IPS-18a (cell line): Measurements from ENCODE around the gene CPA2.
"Not testable (repeated sequence)": the region's sequence is repeated elsewhere in the genome, so short reads cannot be mapped to it uniquely, and the experiment has no call there.

Source experiments
- H3K27ac ChIP-seq: one replicate; pipeline ENCODE4 v1.5.1; 2013; ENCODE audit warnings: low read length
- H3K27me3 ChIP-seq: one replicate; pipeline ENCODE4 v1.6.1; 2013; ENCODE audit warnings: mild to moderate bottlenecking, low read length; ENCODE audit not compliant: control insufficient read depth, insufficient read depth
- H3K36me3 ChIP-seq: one replicate; pipeline ENCODE4 v1.6.1; 2013; ENCODE audit warnings: low read depth, low read length; ENCODE audit not compliant: control insufficient read depth
- H3K4me1 ChIP-seq: one replicate; pipeline ENCODE4 v1.6.1; 2013; ENCODE audit warnings: low read depth, low read length; ENCODE audit not compliant: control insufficient read depth
- H3K4me3 ChIP-seq: one replicate; pipeline ENCODE4 v1.5.1; 2013; ENCODE audit warnings: low read length
- H3K9ac ChIP-seq: one replicate; pipeline ENCODE4 v1.6.1; 2013; ENCODE audit warnings: mild to moderate bottlenecking, low read length, moderate library complexity
- H3K9me3 ChIP-seq: one replicate; pipeline ENCODE4 v1.6.1; 2013; ENCODE audit warnings: low read depth, low read length; ENCODE audit not compliant: control insufficient read depth

Gene CPA2

GRCh38 chr7:130231792-130232191 is 34.9 kb upstream of the CPA2 start:
- Histone ChIP-seq H3K4me1 (peaks cover 4% of the 10 kb centered on the region), H3K4me3 (no peak overlapping the region), H3K27ac (no peak overlapping the region), H3K9me3 (no peaks in the 10 kb centered on the region), H3K36me3 (no peaks in the 10 kb centered on the region), H3K27me3 (no peaks in the 10 kb centered on the region), H3K9ac (no peak overlapping the region)

GRCh38 chr7:130232209-130232608 is 34.5 kb upstream of the CPA2 start:
- H3K27me3 ChIP-seq = no peaks in the 10 kb centered on the region
- no peak overlapping the region for H3K4me3 ChIP-seq
- H3K36me3 ChIP-seq = no peaks in the 10 kb centered on the region
- no peak overlapping the region for H3K9ac ChIP-seq
- no peak overlapping the region for H3K27ac ChIP-seq
- H3K9me3 ChIP-seq = no peaks in the 10 kb centered on the region
- peaks cover 4% of the 10 kb centered on the region for H3K4me1 ChIP-seq

- H3K9ac ChIP-seq = no peak overlapping the region
These were observed 32.6 kb upstream of the CPA2 start for GRCh38 chr7:130234078-130234477.

GRCh38 chr7:130236361-130236760 is 30.3 kb upstream of the CPA2 start:
- H3K4me3 ChIP-seq, H3K4me1 ChIP-seq, H3K9ac ChIP-seq, H3K27ac ChIP-seq, H3K36me3 ChIP-seq, H3K27me3 ChIP-seq, H3K9me3 ChIP-seq: not testable (repeated sequence)

More at GRCh38 chr7:130234078-130234477, 32.6 kb upstream of the CPA2 start:
- H3K27ac ChIP-seq = no peak overlapping the region
- no peaks in the 10 kb centered on the region for H3K36me3 ChIP-seq
- no peak overlapping the region for H3K4me3 ChIP-seq
- H3K27me3 ChIP-seq = no peaks in the 10 kb centered on the region
- no peaks in the 10 kb centered on the region for H3K4me1 ChIP-seq
- H3K9me3 ChIP-seq = no peaks in the 10 kb centered on the region

DNA sequence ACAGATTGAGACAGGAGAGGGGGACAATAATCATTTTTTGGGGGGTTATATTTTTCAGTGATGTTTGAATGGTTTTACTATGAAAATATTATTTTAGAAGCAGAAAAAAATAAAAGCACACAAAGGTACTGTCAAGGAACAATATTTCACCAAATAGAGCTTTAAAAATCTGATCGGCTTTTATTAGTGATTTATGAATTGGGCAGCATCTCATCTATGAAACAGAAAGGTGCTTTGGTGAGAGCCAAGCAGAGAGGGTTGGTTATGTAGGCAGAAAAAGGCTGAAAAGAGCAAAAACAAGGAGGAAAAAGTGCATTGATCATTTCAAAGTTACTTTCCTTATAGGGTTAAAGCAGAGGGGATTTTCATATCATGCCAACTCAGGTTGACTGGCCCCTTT is 26.4 kb upstream of the CPA2 start:
- H3K4me3 ChIP-seq = no peak overlapping the region
- H3K36me3 ChIP-seq = no peaks in the 10 kb centered on the region
- no peaks in the 10 kb centered on the region for H3K9me3 ChIP-seq
- no peaks in the 10 kb centered on the region for H3K27me3 ChIP-seq
- H3K27ac ChIP-seq = no peak overlapping the region
- H3K9ac ChIP-seq = no peak overlapping the region
- no peaks in the 10 kb centered on the region for H3K4me1 ChIP-seq

GRCh38 chr7:130242198-130243014 is 24.3 kb upstream of the CPA2 start:
- Histone ChIP-seq H3K4me3 (no peak overlapping the region), H3K4me1 (no peaks in the 10 kb centered on the region), H3K27ac (no peak overlapping the region), H3K9me3 (no peaks in the 10 kb centered on the region), H3K27me3 (no peaks in the 10 kb centered on the region), H3K36me3 (no peaks in the 10 kb centered on the region), H3K9ac (no peak overlapping the region)

DNA sequence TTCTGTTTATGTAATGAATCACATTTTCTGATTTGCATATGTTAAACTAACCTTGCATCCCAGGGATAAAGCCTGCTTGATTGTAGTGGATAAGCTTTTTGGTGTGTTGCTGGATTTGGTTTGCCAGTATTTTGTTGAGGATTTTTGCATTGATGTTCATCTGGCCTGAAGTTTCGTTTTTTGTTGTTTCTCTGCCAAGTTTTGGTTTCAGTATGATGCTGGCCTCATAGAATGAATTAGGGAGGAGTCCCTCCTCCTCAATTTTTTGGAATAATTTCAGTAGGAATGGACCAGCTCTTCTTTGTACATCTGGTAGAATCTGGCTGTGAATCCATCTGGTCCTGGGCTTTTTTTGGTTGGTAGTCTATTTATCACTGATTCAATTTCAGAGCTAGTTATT is 23.2 kb upstream of the CPA2 start:
- not testable (repeated sequence) for H3K27me3 ChIP-seq, H3K27ac ChIP-seq, H3K9me3 ChIP-seq, H3K4me1 ChIP-seq, H3K4me3 ChIP-seq, H3K9ac ChIP-seq, H3K36me3 ChIP-seq

- not testable (repeated sequence) for H3K36me3 ChIP-seq, H3K27me3 ChIP-seq, H3K9ac ChIP-seq, H3K4me1 ChIP-seq, H3K9me3 ChIP-seq, H3K27ac ChIP-seq, H3K4me3 ChIP-seq
These were observed 20.2 kb upstream of the CPA2 start for GRCh38 chr7:130246491-130246890.

GRCh38 chr7:130248842-130249241 is 17.8 kb upstream of the CPA2 start:
- H3K36me3 ChIP-seq, H3K9me3 ChIP-seq, H3K9ac ChIP-seq, H3K27ac ChIP-seq, H3K4me1 ChIP-seq, H3K27me3 ChIP-seq, H3K4me3 ChIP-seq: not testable (repeated sequence)

- not testable (repeated sequence) for H3K27me3 ChIP-seq, H3K36me3 ChIP-seq, H3K9ac ChIP-seq, H3K27ac ChIP-seq, H3K4me1 ChIP-seq, H3K4me3 ChIP-seq, H3K9me3 ChIP-seq
These were observed 17.0 kb upstream of the CPA2 start for GRCh38 chr7:130249626-130250025.

DNA sequence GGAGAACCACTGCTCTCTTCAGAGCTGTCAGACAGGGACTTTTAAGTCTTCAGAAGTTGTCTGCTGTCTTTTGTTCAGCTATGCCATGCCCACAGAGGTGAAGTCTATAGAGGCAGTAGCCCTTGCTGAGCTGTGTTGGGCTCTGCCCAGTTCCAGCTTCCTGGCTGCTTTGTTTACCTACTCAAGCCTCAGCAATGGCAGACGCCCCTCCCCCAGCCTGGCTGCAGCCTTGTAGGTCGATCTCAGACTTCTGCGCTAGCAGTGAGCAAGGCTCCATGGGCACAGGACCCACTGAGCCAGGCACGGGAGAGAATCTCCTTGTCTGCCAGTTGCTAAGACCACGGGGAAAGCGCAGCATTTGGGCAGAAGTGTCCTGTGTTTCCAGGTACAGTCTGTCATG is 12.1 kb upstream of the CPA2 start:
- Histone ChIP-seq H3K4me1 (peaks cover 11% of the 10 kb centered on the region), H3K9me3 (peaks cover 16% of the 10 kb centered on the region), H3K27ac (no peak overlapping the region), H3K36me3 (no peaks in the 10 kb centered on the region), H3K27me3 (no peaks in the 10 kb centered on the region), H3K9ac (no peak overlapping the region), H3K4me3 (no peak overlapping the region)

DNA sequence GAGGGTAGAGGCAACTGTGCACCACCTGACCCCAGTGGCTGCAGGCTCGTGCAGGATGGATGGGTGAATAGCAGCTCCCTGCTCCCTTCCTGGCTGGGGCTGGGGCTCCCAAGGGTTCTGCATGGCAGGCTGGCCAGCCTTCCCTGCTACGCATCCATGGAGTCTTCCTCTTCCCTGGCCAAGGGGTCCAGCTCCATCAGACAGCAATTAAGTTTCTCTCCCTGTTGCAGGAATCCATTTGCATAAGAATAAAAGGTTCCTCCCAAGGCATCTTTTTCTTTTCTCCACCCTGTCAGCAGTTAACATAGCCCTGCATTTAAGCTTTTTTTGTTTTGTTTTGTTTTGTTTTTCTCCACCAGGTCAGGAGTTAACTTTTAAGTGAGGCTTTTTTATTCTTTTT is 10.0 kb upstream of the CPA2 start:
- Histone ChIP-seq H3K9me3 (peaks cover 16% of the 10 kb centered on the region), H3K9ac (no peak overlapping the region), H3K36me3 (no peaks in the 10 kb centered on the region), H3K27ac (no peak overlapping the region), H3K27me3 (no peaks in the 10 kb centered on the region), H3K4me3 (peak overlapping the region; percentile 4), H3K4me1 (peaks cover 23% of the 10 kb centered on the region)
